Spleen (tissue), 11 donors: ENCODE data around the gene WDR49. TPM values are rescaled to one million over a fixed set of nuclear protein-coding genes. Genes with fewer than 3 reads are reported as not detected.

Experiments
- DNase-seq: peaks from one replicate; pipeline ENCODE4 v3.0.0-alpha.2; 2020
- H3K27ac ChIP-seq, 8 donors: fragments of 200-600 bp; sonication (generic) in 7 of 8; 1 replicate in 4 of 8; 2 replicates in 4 of 8; pipeline versions ENCODE4 v1.5.0 to v1.8.0; 2016 to 2021; ENCODE audit warnings: inconsistent platforms in 4 of 8, mild to moderate bottlenecking in 4 of 8, moderate library complexity in 1 of 8
- H3K27me3 ChIP-seq, 7 donors: fragments of 200-600 bp; sonication (generic) in 6 of 7; replicated peaks in 1 of 7; 1 replicate in 4 of 7; 2 replicates in 3 of 7; pipeline versions ENCODE4 v1.5.0 to v1.8.0; 2016 to 2021; ENCODE audit warnings: inconsistent platforms in 3 of 7, mild to moderate bottlenecking in 1 of 7
- H3K36me3 ChIP-seq, 6 donors: fragments of 200-600 bp; sonication (generic) in 5 of 6; 1 replicate in 4 of 6; 2 replicates in 2 of 6; pipeline versions ENCODE4 v1.5.0 to v1.8.0; 2016 to 2021; ENCODE audit warnings: inconsistent platforms in 2 of 6
- H3K4me1 ChIP-seq, 6 donors: fragments of 200-600 bp; sonication (generic) in 5 of 6; 1 replicate in 3 of 6; 2 replicates in 3 of 6; pipeline versions ENCODE4 v1.5.0 to v1.8.0; 2016 to 2021; ENCODE audit warnings: inconsistent platforms in 3 of 6
- H3K4me3 ChIP-seq, 8 donors: fragments of 200-600 bp; sonication (generic) in 7 of 8; 1 replicate in 4 of 8; 2 replicates in 4 of 8; pipeline versions ENCODE4 v1.5.0 to v1.8.0; 2016 to 2021; ENCODE audit warnings: inconsistent platforms in 4 of 8, mild to moderate bottlenecking in 4 of 8, moderate library complexity in 2 of 8
- H3K9me3 ChIP-seq, 8 donors: fragments of 200-600 bp; sonication (generic) in 7 of 8; 1 replicate in 4 of 8; 2 replicates in 4 of 8; pipeline versions ENCODE4 v1.5.0 to v1.8.0; 2016 to 2021; ENCODE audit warnings: inconsistent platforms in 4 of 8
- POLR2A ChIP-seq, 3 donors: fragments of 450-650 bp; IDR thresholded peaks; one replicate each; pipeline ENCODE4 v1.5.1; 2017; ENCODE audit warnings: antibody characterized with exemption in 3 of 3, mild to moderate bottlenecking in 1 of 3
- POLR2AphosphoS5 ChIP-seq, 3 donors: sonication (generic); formaldehyde crosslinking; IDR thresholded peaks; one replicate each; pipeline ENCODE4 v1.5.1; 2017; ENCODE audit warnings: antibody characterized with exemption in 3 of 3
- WGBS, 5 donors: extraction: QIAGEN DNeasy Blood & Tissue Kit in 3 of 5; methylation state at CpG; one replicate each; pipeline versions ENCODE4 v1.1.5 to v1.1.7; 2013 to 2018; 5-methylcytosine and 5-hydroxymethylcytosine counted together
- intact Hi-C: fragments of 100-400 bp; cut with DNase I; formaldehyde crosslinking; loops from one replicate; pipeline ENCODE4 v1.15.0; 2023; ENCODE audit warnings: low total_unique reads
- polyA plus RNA-seq, 3 donors: library from polyadenylated mRNA; stranded (reverse); fragments of 200-250 nt; gene quantifications; one replicate each; pipeline ENCODE4 v1.2.1, GENCODE V29; 2013
- total RNA-seq, 7 donors: library from RNA; depleted of rRNA in 3 of 7; stranded (reverse); fragments of >200 nt in 3 of 7; fragmentation: NEBNext Ultra II Directional in 4 of 7; extraction: Animal tissue kit (Norgen Biotek cat#: 25700) in 4 of 7; gene quantifications; one replicate each; pipeline versions ENCODE4 v1.1.0 to v1.2.1, GENCODE V29; 2016 to 2021
- TF ChIP-seq, protein P1 (sequence below), 11 experiments: fragments of 200-600 bp in 7 of 11; fragments of 450-650 bp in 4 of 11; sonication (generic) in 4 of 11; IDR thresholded peaks in 8 of 11; conservative IDR thresholded peaks in 3 of 11; 1 replicate in 7 of 11; 2 replicates in 4 of 11; pipeline versions ENCODE4 v1.4.0 to v1.8.0; 2016 to 2021; ENCODE audit warnings: antibody characterized with exemption in 11 of 11, inconsistent platforms in 4 of 11, mild to moderate bottlenecking in 1 of 11
- donor health status: healthy with polysubstance abuse.
- donor health status: DM: no; HTN: no; CAD: no; lungs with moderate emphysema.
- donor health status: DM: no; HTN: no; CAD: no.
- donor health status: Bipolar disorder and iron deficiency.
- donor health status: healthy.
- donor health status: DM: no; HTN: no; CAD: no.
- donor health status: DM: yes; HTN: yes; CAD: no.

Gene WDR49
- total and polyA plus RNA-seq, 10 donors: 0.04 to 10.6 (median 1.4) TPM

DNA sequence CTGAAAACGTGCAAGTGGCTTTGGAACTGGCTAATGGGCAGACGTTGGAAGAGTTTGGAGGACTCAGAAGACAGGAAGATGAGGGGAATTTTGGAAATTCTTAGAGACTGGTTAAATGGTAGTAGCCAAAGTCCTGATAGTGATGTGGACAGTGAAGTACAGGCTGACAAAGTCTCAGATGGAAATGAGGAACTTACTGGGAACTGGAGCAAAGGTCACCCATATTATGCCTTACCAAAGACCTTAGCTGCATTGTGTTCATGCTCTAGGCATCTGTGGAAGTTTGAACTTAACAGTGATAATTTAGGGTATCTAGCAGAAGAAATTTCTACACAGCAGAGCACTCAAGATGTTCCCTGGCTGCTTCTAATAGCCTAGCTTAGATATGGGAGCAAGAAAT, 151.3 kb downstream of the WDR49 start:
- Histone ChIP-seq H3K27ac (no peak overlapping the region), H3K4me1 (no peaks in the 10 kb centered on the region), H3K4me3 (no peak overlapping the region), H3K36me3 (no peaks in the 10 kb centered on the region), H3K27me3 (no peaks in the 10 kb centered on the region), H3K9me3 (no peaks in the 10 kb centered on the region)
- intact Hi-C loops: no loop called here
- TF ChIP-seq POLR2A (IDR thresholded peaks at IDR 0.05) (no peak), POLR2AphosphoS5 (IDR thresholded peaks at IDR 0.05) (no peak)
- TF ChIP-seq, protein P1, sequence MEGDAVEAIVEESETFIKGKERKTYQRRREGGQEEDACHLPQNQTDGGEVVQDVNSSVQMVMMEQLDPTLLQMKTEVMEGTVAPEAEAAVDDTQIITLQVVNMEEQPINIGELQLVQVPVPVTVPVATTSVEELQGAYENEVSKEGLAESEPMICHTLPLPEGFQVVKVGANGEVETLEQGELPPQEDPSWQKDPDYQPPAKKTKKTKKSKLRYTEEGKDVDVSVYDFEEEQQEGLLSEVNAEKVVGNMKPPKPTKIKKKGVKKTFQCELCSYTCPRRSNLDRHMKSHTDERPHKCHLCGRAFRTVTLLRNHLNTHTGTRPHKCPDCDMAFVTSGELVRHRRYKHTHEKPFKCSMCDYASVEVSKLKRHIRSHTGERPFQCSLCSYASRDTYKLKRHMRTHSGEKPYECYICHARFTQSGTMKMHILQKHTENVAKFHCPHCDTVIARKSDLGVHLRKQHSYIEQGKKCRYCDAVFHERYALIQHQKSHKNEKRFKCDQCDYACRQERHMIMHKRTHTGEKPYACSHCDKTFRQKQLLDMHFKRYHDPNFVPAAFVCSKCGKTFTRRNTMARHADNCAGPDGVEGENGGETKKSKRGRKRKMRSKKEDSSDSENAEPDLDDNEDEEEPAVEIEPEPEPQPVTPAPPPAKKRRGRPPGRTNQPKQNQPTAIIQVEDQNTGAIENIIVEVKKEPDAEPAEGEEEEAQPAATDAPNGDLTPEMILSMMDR (IDR thresholded peaks at IDR 0.05 in 8 of 11, conservative IDR thresholded peaks at IDR 0.05 in 3 of 11): no peak
- no peak for DNase-seq
- 68 to 84% (median 73%) methylated on average over 2 of the region's 2 CpGs for WGBS, 5 donors

DNA sequence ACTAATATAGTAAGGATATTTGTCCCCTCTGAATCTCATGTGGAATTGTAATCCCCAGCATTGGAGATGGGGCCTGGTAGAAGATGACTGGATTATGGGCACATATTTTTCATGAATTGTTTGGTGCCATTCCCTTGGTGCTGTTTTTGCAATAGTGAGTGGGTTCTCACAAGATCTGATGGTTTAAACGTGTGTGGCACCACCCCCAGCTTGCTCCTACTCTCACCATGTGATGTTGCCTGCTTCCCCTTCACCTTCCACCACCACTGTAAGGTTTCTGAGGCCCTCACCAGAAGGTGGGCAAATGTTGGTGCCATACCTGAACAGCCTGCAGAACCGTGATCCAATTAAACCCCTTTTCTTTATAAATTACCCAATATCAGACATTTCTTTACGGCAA, 151.8 kb downstream of the WDR49 start:
- no peaks in the 10 kb centered on the region for H3K4me1 ChIP-seq
- no peaks in the 10 kb centered on the region for H3K9me3 ChIP-seq
- no peaks in the 10 kb centered on the region for H3K27me3 ChIP-seq
- H3K4me3 ChIP-seq: no peak overlapping the region
- intact Hi-C loops: no loop called here
- no peak overlapping the region for H3K27ac ChIP-seq
- TF ChIP-seq POLR2AphosphoS5 (IDR thresholded peaks at IDR 0.05): no peak
- TF ChIP-seq, protein P1 (IDR thresholded peaks at IDR 0.05 in 8 of 11, conservative IDR thresholded peaks at IDR 0.05 in 3 of 11): no peak
- no peak for TF ChIP-seq POLR2A (IDR thresholded peaks at IDR 0.05)
- 73 to 85% (median 77%) methylated on average over 3 of the region's 3 CpGs for WGBS, 5 donors
- no peak for DNase-seq
- H3K36me3 ChIP-seq: no peaks in the 10 kb centered on the region

DNA sequence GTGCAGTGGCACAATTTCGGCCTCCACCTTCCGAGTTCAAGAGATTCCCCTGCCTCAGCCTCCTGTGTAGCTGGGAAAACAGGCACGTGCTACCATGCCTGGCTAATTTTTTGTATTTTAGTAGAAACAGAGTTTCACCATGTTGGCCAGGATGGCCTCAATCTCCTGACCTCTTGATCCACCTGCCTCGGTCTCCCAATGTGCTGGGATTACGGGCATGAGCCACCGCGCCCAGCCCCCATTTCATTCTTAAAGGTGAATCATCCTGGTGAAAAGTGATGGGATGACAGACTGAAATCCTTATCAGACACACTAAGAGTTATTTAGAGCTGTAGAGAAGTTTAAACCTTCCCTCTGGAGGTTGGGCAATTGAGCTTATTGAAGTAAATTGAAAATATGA, 155.8 kb downstream of the WDR49 start:
- no peak for DNase-seq
- Histone ChIP-seq H3K9me3 (no peaks in the 10 kb centered on the region), H3K27me3 (no peaks in the 10 kb centered on the region), H3K36me3 (no peaks in the 10 kb centered on the region), H3K4me3 (no peak overlapping the region), H3K4me1 (no peaks in the 10 kb centered on the region), H3K27ac (no peak overlapping the region)
- intact Hi-C loops: no loop called here
- TF ChIP-seq POLR2AphosphoS5 (IDR thresholded peaks at IDR 0.05): no peak
- no peak for TF ChIP-seq POLR2A (IDR thresholded peaks at IDR 0.05)
- TF ChIP-seq, protein P1 (IDR thresholded peaks at IDR 0.05 in 8 of 11, conservative IDR thresholded peaks at IDR 0.05 in 3 of 11): no peak
- WGBS, 5 donors: 88 to 98% (median 93%) methylated on average over 7 of the region's 7 CpGs

DNA sequence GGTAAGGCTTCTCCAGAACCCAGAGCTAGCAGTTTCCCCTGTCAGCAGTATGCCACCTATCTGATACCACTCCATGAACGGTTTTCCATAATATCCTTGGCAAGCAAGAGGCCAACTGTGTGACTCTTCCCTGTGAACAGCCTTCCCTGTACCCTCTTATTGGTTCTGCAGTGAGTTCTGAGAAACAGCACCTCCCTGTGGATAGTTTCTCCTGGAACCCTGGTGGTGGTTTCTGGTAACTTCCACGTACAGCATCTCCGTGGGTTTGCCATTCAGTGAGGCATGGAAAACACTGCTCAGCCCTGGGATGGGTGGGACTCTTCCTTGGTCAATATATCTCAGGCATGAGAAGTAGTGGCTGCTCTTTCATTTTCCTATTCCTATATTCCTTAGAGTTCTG, 160.5 kb downstream of the WDR49 start:
- Histone ChIP-seq H3K36me3 (no peaks in the 10 kb centered on the region), H3K27ac (no peak overlapping the region), H3K27me3 (no peaks in the 10 kb centered on the region), H3K9me3 (no peaks in the 10 kb centered on the region), H3K4me1 (no peaks in the 10 kb centered on the region), H3K4me3 (no peak overlapping the region)
- 66 to 79% (median 74%) methylated on average over 3 of the region's 3 CpGs for WGBS, 5 donors
- intact Hi-C loops: no loop called here
- TF ChIP-seq, protein P1 (IDR thresholded peaks at IDR 0.05 in 8 of 11, conservative IDR thresholded peaks at IDR 0.05 in 3 of 11): no peak
- no peak for TF ChIP-seq POLR2AphosphoS5 (IDR thresholded peaks at IDR 0.05)
- TF ChIP-seq POLR2A (IDR thresholded peaks at IDR 0.05): no peak
- DNase-seq: no peak
